T-cell (primary cell): ENCODE measurements around the gene TBC1D25. TPM values are rescaled to one million over a fixed set of nuclear protein-coding genes. Genes with fewer than 3 reads are reported as not detected.

Experiments
- ATAC-seq, 4 experiments: fragments of 200-7000 bp in 3 of 4; fragments of 150-1000 bp in 1 of 4; cut with Tn5 transposase; replicated peaks in 1 of 4; 1 replicate in 3 of 4; 2 replicates in 1 of 4; pipeline ENCODE4 v1.10.0; 2021; ENCODE audit warnings: moderate library complexity in 3 of 4, mild to moderate bottlenecking in 2 of 4, moderate number of reproducible peaks in 1 of 4
- CTCF ChIA-PET, 2 donors: fragments of 300-600 bp; sonication (Branson Sonifier 250); formaldehyde crosslinking; loops; one replicate each; lab custom pipeline; 2022; ENCODE audit warnings: antibody characterized with exemption in 2 of 2; lab: Charles Lee
- POLR2A ChIA-PET, 2 donors: fragments of 300-600 bp; sonication (Branson Sonifier 250); formaldehyde crosslinking; loops; one replicate each; lab custom pipeline; 2022; ENCODE audit warnings: antibody characterized with exemption in 2 of 2; lab: Charles Lee
- DNase-seq, 35 experiments: peaks; one replicate each; pipeline versions ENCODE4 v3.0.0 to v3.0.0-alpha.2; 2013 to 2023
- H3K27ac ChIP-seq: one replicate; pipeline ENCODE4 v1.5.1; 2013; ENCODE audit warnings: low read length
- H3K27me3 ChIP-seq, 2 experiments: replicated peaks in 1 of 2; 1 replicate in 1 of 2; 2 replicates in 1 of 2; pipeline versions ENCODE4 v1.6.1 to v1.7.0; 2013; ENCODE audit warnings: low read length in 1 of 2, mixed read lengths in 1 of 2; ENCODE audit not compliant: control insufficient read depth in 2 of 2, insufficient read depth in 2 of 2; ENCODE audit errors: extremely low read depth in 1 of 2
- H3K36me3 ChIP-seq, 2 donors: 1 replicate in 1 of 2; 2 replicates in 1 of 2; pipeline versions ENCODE4 v1.6.1 to v1.7.0; 2013; ENCODE audit warnings: low read length in 1 of 2; ENCODE audit not compliant: control insufficient read depth in 2 of 2, insufficient read depth in 1 of 2; ENCODE audit errors: extremely low read depth in 1 of 2
- H3K4me1 ChIP-seq, 2 experiments: 1 replicate in 1 of 2; 2 replicates in 1 of 2; pipeline versions ENCODE4 v1.6.1 to v1.7.0; 2013; ENCODE audit warnings: low read length in 2 of 2, mixed read lengths in 1 of 2; ENCODE audit not compliant: insufficient read depth in 2 of 2, control insufficient read depth in 1 of 2; ENCODE audit errors: extremely low read depth in 1 of 2
- H3K4me3 ChIP-seq, 2 donors: 1 replicate in 1 of 2; 2 replicates in 1 of 2; pipeline versions ENCODE4 v1.5.1 to v1.7.0; 2013; ENCODE audit warnings: mild to moderate bottlenecking in 2 of 2, low read length in 1 of 2, moderate library complexity in 1 of 2; ENCODE audit not compliant: control insufficient read depth in 1 of 2; ENCODE audit errors: extremely low read depth in 1 of 2
- H3K9me3 ChIP-seq: 2 replicates; pipeline ENCODE4 v1.7.0; 2013
- H3K27ac Mint-ChIP-seq, 2 donors: one replicate each; pipeline ENCODE4 v1.8.0; 2020 to 2021; ENCODE audit warnings: mild to moderate bottlenecking in 2 of 2, mixed read lengths in 2 of 2
- H3K27me3 Mint-ChIP-seq, 2 donors: one replicate each; pipeline ENCODE4 v1.8.0; 2021 to 2022; ENCODE audit warnings: mixed read lengths in 2 of 2
- H3K36me3 Mint-ChIP-seq: one replicate; pipeline ENCODE4 v1.8.0; 2021; ENCODE audit warnings: mixed read lengths
- H3K4me1 Mint-ChIP-seq, 3 donors: one replicate each; pipeline ENCODE4 v1.8.0; 2020 to 2022; ENCODE audit warnings: mixed read lengths in 3 of 3, mild to moderate bottlenecking in 1 of 3
- H3K4me3 Mint-ChIP-seq, 3 donors: one replicate each; pipeline ENCODE4 v1.8.0; 2020 to 2022; ENCODE audit warnings: mild to moderate bottlenecking in 3 of 3, mixed read lengths in 3 of 3, moderate library complexity in 3 of 3
- H3K9me3 Mint-ChIP-seq, 3 donors: one replicate each; pipeline ENCODE4 v1.8.0; 2020 to 2022; ENCODE audit warnings: mixed read lengths in 3 of 3
- WGBS: methylation state at CpG from one replicate; pipeline ENCODE4 v1.1.5; 2013; ENCODE audit warnings: missing lambda C conversion rate; ENCODE audit not compliant: insufficient coverage; 5-methylcytosine and 5-hydroxymethylcytosine counted together
- total RNA-seq, 35 experiments: library from RNA in 6 of 35; stranded (reverse) in 6 of 35; fragments of 120-200 nt in 1 of 35; gene quantifications; one replicate each; pipeline versions ENCODE4 v1.2.1 to v1.2.4 and lab custom pipeline; 2013 to 2026

Gene TBC1D25
- total RNA-seq, 5 donors from 2014 or later (not counting 1 experiment from before 2014, with no cell fraction given), result 27.0 to 30.6 (median 29.5) TPM

DNA sequence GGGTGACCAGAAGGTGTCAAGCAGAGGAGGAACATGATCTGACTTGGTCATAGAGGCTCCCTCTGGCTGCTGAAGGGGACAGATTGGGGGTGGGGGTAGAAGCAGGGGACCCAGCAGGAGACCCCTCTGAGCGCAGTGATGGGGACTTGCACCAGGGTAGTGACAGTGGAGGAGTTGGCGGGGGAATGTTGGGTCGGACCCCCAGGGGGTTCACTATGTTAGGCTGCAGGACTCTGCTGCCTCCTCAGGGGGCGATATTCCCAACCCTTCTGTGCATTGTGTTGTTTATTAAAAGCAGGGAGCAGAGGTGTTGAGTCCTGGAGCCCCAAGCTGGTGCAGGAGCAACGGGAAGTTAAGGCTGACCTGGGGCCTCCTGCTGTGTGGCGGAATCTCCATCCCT lies 66.6 kb downstream of the TBC1D25 start:
- ATAC-seq (peak in 1 of 4 experiments; percentile 19), DNase-seq (no peak)
- ChIA-PET POLR2A (no interaction called here), CTCF (no interaction called here)
- Mint-ChIP-seq H3K4me3 (no peak overlapping the region), H3K27ac (no peak overlapping the region), H3K27me3 (no peaks in the 10 kb centered on the region), H3K36me3 (peaks cover 11% of the 10 kb centered on the region), H3K9me3 (no peaks in the 10 kb centered on the region), H3K4me1 (no peaks in the 10 kb centered on the region)
- Histone ChIP-seq H3K27me3 (no peaks in the 10 kb centered on the region), H3K4me1 (no peaks in the 10 kb centered on the region), H3K9me3 (no peaks in the 10 kb centered on the region), H3K36me3 (peaks cover 5 to 8% of the 10 kb centered on the region in 2 donors), H3K4me3 (no peak overlapping the region), H3K27ac (no peak overlapping the region)
- whole genome bisulfite sequencing, result no CpG with 5 or more reads among the region's 6 CpGs

DNA sequence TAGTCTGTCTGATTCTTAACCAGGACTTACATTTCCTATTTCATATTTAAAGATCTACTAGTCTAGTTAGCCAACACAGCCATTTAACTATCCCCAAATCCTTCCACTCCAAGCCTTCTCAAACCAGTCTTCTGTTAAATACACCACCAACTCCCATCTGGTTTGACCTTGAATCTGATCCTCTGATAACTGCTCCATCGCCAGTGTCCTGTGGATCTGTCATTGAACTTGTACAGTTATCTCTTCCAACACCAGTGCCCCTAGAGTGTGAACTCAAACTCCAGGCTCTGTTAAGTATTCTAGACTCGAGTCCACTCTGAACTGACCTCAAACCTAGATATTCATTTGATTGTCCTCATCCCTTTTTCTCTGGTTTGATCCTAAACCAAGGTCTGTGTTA lies 72.2 kb downstream of the TBC1D25 start:
- Mint-ChIP-seq H3K36me3 (no peaks in the 10 kb centered on the region), H3K27me3 (peaks cover 0 to 4% of the 10 kb centered on the region in 2 donors), H3K27ac (no peak overlapping the region), H3K9me3 (no peaks in the 10 kb centered on the region), H3K4me3 (no peak overlapping the region), H3K4me1 (no peaks in the 10 kb centered on the region)
- Histone ChIP-seq H3K4me3 (no peak overlapping the region), H3K36me3 (no peaks in the 10 kb centered on the region), H3K27ac (no peak overlapping the region), H3K9me3 (no peaks in the 10 kb centered on the region), H3K4me1 (no peaks in the 10 kb centered on the region), H3K27me3 (no peaks in the 10 kb centered on the region)
- DNase-seq, result no peak
- ChIA-PET CTCF (no interaction called here), POLR2A (no interaction called here)
- 83% methylated on average over 1 of the region's 2 CpGs for WGBS
- no peak for ATAC-seq

Other genes with a start within 250 kb of the TBC1D25 start
- not detected for gene SSX3, start 183.0 kb upstream of the TBC1D25 start, total RNA-seq
- gene SSX4, start 156.2 kb upstream of the TBC1D25 start, total RNA-seq, result not detected
- not detected for gene SSX4B, start 127.8 kb upstream of the TBC1D25 start, total RNA-seq
- 10 to 100 TPM; 18.0 to 37.0 (median 26.5) TPM for gene SLC38A5, start 69.5 kb upstream of the TBC1D25 start, total RNA-seq
- 10 to 100 TPM; 51.4 to 64.9 (median 56.8) TPM for gene FTSJ1, start 63.5 kb upstream of the TBC1D25 start, total RNA-seq
- 10 to 100 TPM; 16.8 to 21.7 (median 18.6) TPM for gene PORCN, start 30.7 kb upstream of the TBC1D25 start, total RNA-seq
- gene EBP, start 17.9 kb upstream of the TBC1D25 start, total RNA-seq, result 10 to 100 TPM; 41.1 to 60.4 (median 46.1) TPM
- 100 to 1,000 TPM; 212 to 345 (median 222) TPM for gene RBM3, start 34.8 kb downstream of the TBC1D25 start, total RNA-seq
- gene WDR13, start 57.8 kb downstream of the TBC1D25 start, total RNA-seq, result 10 to 100 TPM; 39.0 to 65.9 (median 59.3) TPM
- 100 to 1,000 TPM in 3 of 5 donors, 10 to 100 TPM in 2; 92.0 to 118 (median 103) TPM for gene WAS, start 144.1 kb downstream of the TBC1D25 start, total RNA-seq
- 10 to 100 TPM in 3 of 5 donors, 1 to 10 TPM in 2; 7.6 to 12.0 (median 10.6) TPM for gene SUV39H1, start 157.0 kb downstream of the TBC1D25 start, total RNA-seq
- not detected for gene GLOD5, start 222.0 kb downstream of the TBC1D25 start, total RNA-seq
- gene GATA1, start 246.9 kb downstream of the TBC1D25 start, total RNA-seq, result under 1 TPM; 0.23 to 0.64 (median 0.43) TPM